Ishikawa (cell line): Measurements from ENCODE around the gene SATB1.

Experiments used
- CEBPB ChIP-seq: IDR thresholded peaks from 2 replicates; pipeline ENCODE4 v1.6.1; 2012
- CREB1 ChIP-seq: IDR thresholded peaks from 2 replicates; pipeline ENCODE4 v1.6.1; 2012; ENCODE audit warnings: low read depth
- EGR1 ChIP-seq: IDR thresholded peaks from 2 replicates; pipeline ENCODE4 v1.6.1; 2012
- EP300 ChIP-seq: IDR thresholded peaks from 2 replicates; pipeline ENCODE4 v1.6.1; 2012; ENCODE audit warnings: borderline replicate concordance
- FOXM1 ChIP-seq: IDR thresholded peaks from 2 replicates; pipeline ENCODE4 v1.6.1; 2012; ENCODE audit warnings: low read depth, borderline replicate concordance
- MAX ChIP-seq: IDR thresholded peaks from 2 replicates; pipeline ENCODE4 v1.6.1; 2012
- NFIC ChIP-seq: IDR thresholded peaks from 2 replicates; pipeline ENCODE4 v1.6.1; 2012
- RAD21 ChIP-seq: IDR thresholded peaks from 2 replicates; pipeline ENCODE4 v1.6.1; 2012; ENCODE audit warnings: low read depth
- REST ChIP-seq: IDR thresholded peaks from 2 replicates; pipeline ENCODE4 v1.6.1; 2012; ENCODE audit warnings: low read depth, mild to moderate bottlenecking
- TAF1 ChIP-seq: IDR thresholded peaks from 2 replicates; pipeline ENCODE4 v1.6.1; 2012; ENCODE audit warnings: low read depth, mild to moderate bottlenecking
- TCF12 ChIP-seq: IDR thresholded peaks from 2 replicates; pipeline ENCODE4 v1.6.1; 2012; ENCODE audit warnings: low read depth
- TEAD4 ChIP-seq: IDR thresholded peaks from 2 replicates; pipeline ENCODE4 v1.6.1; 2012
- USF1 ChIP-seq: IDR thresholded peaks from 2 replicates; pipeline ENCODE4 v1.6.1; 2012
- YY1 ChIP-seq: IDR thresholded peaks from 2 replicates; pipeline ENCODE4 v1.6.1; 2012; ENCODE audit warnings: low read depth
- ZBTB7A ChIP-seq: IDR thresholded peaks from 2 replicates; pipeline ENCODE4 v1.6.1; 2012; ENCODE audit warnings: low read depth

Gene SATB1

GRCh38 chr3:18385706-18386105 is 39.4 kb downstream of the SATB1 start:
- no peak for TF ChIP-seq NFIC
- no peak for TF ChIP-seq YY1
- no peak for TF ChIP-seq EP300
- TF ChIP-seq MAX: no peak
- no peak for TF ChIP-seq USF1
- no peak for TF ChIP-seq FOXM1
- TF ChIP-seq TAF1: no peak
- no peak for TF ChIP-seq TEAD4
- no peak for TF ChIP-seq REST
- TF ChIP-seq RAD21: no peak

GRCh38 chr3:18382760-18383369 is 42.3 kb downstream of the SATB1 start:
- TF ChIP-seq TAF1 (no peak), MAX (no peak), CEBPB (no peak), ZBTB7A (no peak), FOXM1 (no peak), TCF12 (no peak), USF1 (no peak), CREB1 (no peak), EGR1 (no peak)

- TF ChIP-seq TAF1 (no peak), EGR1 (no peak), EP300 (no peak), YY1 (no peak), TCF12 (no peak), REST (no peak), USF1 (no peak), TEAD4 (no peak), ZBTB7A (no peak), FOXM1 (no peak), MAX (no peak)
Measured at GRCh38 chr3:18379647-18380046, 45.5 kb downstream of the SATB1 start.

GRCh38 chr3:18378218-18378617 is 46.9 kb downstream of the SATB1 start:
- TF ChIP-seq EGR1 (no peak), USF1 (no peak), TEAD4 (no peak), YY1 (no peak)

- TF ChIP-seq REST: no peak
- TF ChIP-seq EP300: no peak
- no peak for TF ChIP-seq TEAD4
- no peak for TF ChIP-seq NFIC
- TF ChIP-seq RAD21: no peak
- TF ChIP-seq TCF12: no peak
- TF ChIP-seq YY1: no peak
- TF ChIP-seq USF1: no peak
- TF ChIP-seq EGR1: no peak
- no peak for TF ChIP-seq CREB1
- no peak for TF ChIP-seq TAF1
Measured at GRCh38 chr3:18376682-18377081, 48.5 kb downstream of the SATB1 start.
